ENCODE results near the gene ZNF444. TPM values are rescaled to one million over a fixed set of nuclear protein-coding genes. Genes with fewer than 3 reads are reported as not detected.
A peak's percentile ranks its signal among the peaks of the same experiment; 100 is the strongest.

The ZNF444 gene
- total and polyA plus RNA-seq, 9 of the 15 experiments (the other 6 are each of a cell fraction or from before 2014, with no cell fraction given): 0.39 to 40.0 (median 6.9) TPM

GRCh38 chr19:56120371-56121179 is 20.5 kb upstream of the ZNF444 start (continued):
- TF ChIP-seq, protein P1, sequence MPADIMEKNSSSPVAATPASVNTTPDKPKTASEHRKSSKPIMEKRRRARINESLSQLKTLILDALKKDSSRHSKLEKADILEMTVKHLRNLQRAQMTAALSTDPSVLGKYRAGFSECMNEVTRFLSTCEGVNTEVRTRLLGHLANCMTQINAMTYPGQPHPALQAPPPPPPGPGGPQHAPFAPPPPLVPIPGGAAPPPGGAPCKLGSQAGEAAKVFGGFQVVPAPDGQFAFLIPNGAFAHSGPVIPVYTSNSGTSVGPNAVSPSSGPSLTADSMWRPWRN (IDR thresholded peaks at IDR 0.05; ENCODE audit: low read depth): no peak
- no peak for TF ChIP-seq KDM2B (CRISPR knock-in tag; IDR thresholded peaks at IDR 0.05)
- no peak for TF ChIP-seq ZNF561 (CRISPR knock-in tag; conservative IDR thresholded peaks at IDR 0.05)
- TF ChIP-seq PYGO2 (tag; IDR thresholded peaks at IDR 0.05): no peak
- no peak for TF ChIP-seq DNMT1 (IDR thresholded peaks at IDR 0.05)
- peak; percentile 86; the same call in 1 of the 2 replicates for TF ChIP-seq ZNF395 (CRISPR knock-in tag; IDR thresholded peaks at IDR 0.05)
- no peak for TF ChIP-seq ARHGAP35 (IDR thresholded peaks at IDR 0.05; ENCODE audit: partially characterized antibody)
- TF ChIP-seq SIRT6 (IDR thresholded peaks at IDR 0.05; ENCODE audit: low read depth, low read length): no peak
- no peak for TF ChIP-seq ZBTB12 (CRISPR knock-in tag; IDR thresholded peaks at IDR 0.05)
- TF ChIP-seq ZNF316 (IDR thresholded peaks at IDR 0.05): no peak
- TF ChIP-seq PHF21A (IDR thresholded peaks at IDR 0.05; ENCODE audit: borderline replicate concordance, low read depth): peak; percentile 24; the same call in 1 of the 2 replicates
- TF ChIP-seq ZNF407 (IDR thresholded peaks at IDR 0.05; ENCODE audit: low read depth): no peak
- TF ChIP-seq NCOA1 (IDR thresholded peaks at IDR 0.05; ENCODE audit: low read depth): no peak
- TF ChIP-seq, protein P2, sequence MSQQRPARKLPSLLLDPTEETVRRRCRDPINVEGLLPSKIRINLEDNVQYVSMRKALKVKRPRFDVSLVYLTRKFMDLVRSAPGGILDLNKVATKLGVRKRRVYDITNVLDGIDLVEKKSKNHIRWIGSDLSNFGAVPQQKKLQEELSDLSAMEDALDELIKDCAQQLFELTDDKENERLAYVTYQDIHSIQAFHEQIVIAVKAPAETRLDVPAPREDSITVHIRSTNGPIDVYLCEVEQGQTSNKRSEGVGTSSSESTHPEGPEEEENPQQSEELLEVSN (IDR thresholded peaks at IDR 0.05; ENCODE audit: borderline replicate concordance in 1 of 2, extremely low read depth in 1 of 2, insufficient read depth in 1 of 2, insufficient read length in 1 of 2, low read depth in 1 of 2, low read length in 1 of 2, poor library complexity in 1 of 2, severe bottlenecking in 1 of 2): peak; percentile 88 to 95
